Hepatocyte (in vitro differentiated cells): ENCODE data around the gene CECR2. TPM values are rescaled to one million over a fixed set of nuclear protein-coding genes. Genes with fewer than 3 reads are reported as not detected.

Source experiments
- DNase-seq: peaks from one replicate; pipeline ENCODE4 v3.0.0-alpha.2; 2016; ENCODE audit warnings: low spot score
- H2AFZ ChIP-seq: fragments of 200-600 bp; sonication (generic); 2 replicates; pipeline ENCODE4 v1.6.0; 2016; ENCODE audit warnings: antibody characterized with exemption, mild to moderate bottlenecking
- H3K27ac ChIP-seq: fragments of 200-600 bp; sonication (generic); 2 replicates; pipeline ENCODE4 v1.5.1; 2016; ENCODE audit warnings: mild to moderate bottlenecking
- H3K27me3 ChIP-seq: fragments of 200-600 bp; sonication (generic); 2 replicates; pipeline ENCODE4 v1.6.1; 2016
- H3K36me3 ChIP-seq: fragments of 200-600 bp; sonication (generic); replicated peaks from 2 replicates; pipeline ENCODE4 v1.5.1; 2016; ENCODE audit warnings: low read depth; ENCODE audit not compliant: insufficient read depth
- H3K4me1 ChIP-seq: fragments of 200-600 bp; sonication (generic); 2 replicates; pipeline ENCODE4 v1.5.1; 2016; ENCODE audit warnings: mild to moderate bottlenecking, moderate library complexity; ENCODE audit not compliant: insufficient read depth
- H3K4me2 ChIP-seq: fragments of 200-600 bp; sonication (generic); 2 replicates; pipeline ENCODE4 v1.6.0; 2016
- H3K4me3 ChIP-seq: fragments of 200-600 bp; sonication (generic); 2 replicates; pipeline ENCODE4 v1.5.1; 2016; ENCODE audit warnings: mild to moderate bottlenecking
- H3K79me2 ChIP-seq: fragments of 200-600 bp; sonication (generic); 2 replicates; pipeline ENCODE4 v1.6.0; 2017; ENCODE audit warnings: mild to moderate bottlenecking
- H3K9me2 ChIP-seq: fragments of 200-600 bp; sonication (generic); replicated peaks from 2 replicates; pipeline ENCODE4 v1.6.0; 2017; ENCODE audit warnings: mild to moderate bottlenecking; ENCODE audit not compliant: insufficient read depth
- H3K9me3 ChIP-seq: fragments of 200-600 bp; sonication (generic); 2 replicates; pipeline ENCODE4 v1.5.1; 2016; ENCODE audit warnings: low read depth, mild to moderate bottlenecking
- H4K20me1 ChIP-seq: fragments of 200-600 bp; sonication (generic); 2 replicates; pipeline ENCODE4 v1.6.0; 2016; ENCODE audit warnings: mild to moderate bottlenecking; ENCODE audit not compliant: insufficient read depth, poor library complexity, severe bottlenecking
- CTCF ChIP-seq: fragments of 200-600 bp; sonication (generic); IDR thresholded peaks from 2 replicates; pipeline ENCODE4 v1.5.1; 2016; ENCODE audit warnings: antibody characterized with exemption, mild to moderate bottlenecking; ENCODE audit not compliant: poor library complexity
- EZH2 ChIP-seq: fragments of 200-600 bp; sonication (generic); IDR thresholded peaks from 2 replicates; pipeline ENCODE4 v1.6.1; 2016; ENCODE audit warnings: antibody characterized with exemption, mild to moderate bottlenecking, borderline replicate concordance
- EZH2phosphoT487 ChIP-seq: fragments of 200-600 bp; sonication (generic); IDR thresholded peaks from one replicate; pipeline ENCODE4 v1.6.1; 2018; ENCODE audit warnings: antibody characterized with exemption, mild to moderate bottlenecking, low read depth, moderate library complexity; ENCODE audit not compliant: unreplicated experiment, severe bottlenecking
- WGBS: methylation state at CpG from one replicate; pipeline ENCODE4 v1.1.6; 2016; ENCODE audit warnings: low lambda C conversion rate; ENCODE audit errors: missing lambda C conversion rate; 5-methylcytosine and 5-hydroxymethylcytosine counted together
- polyA plus RNA-seq: library from polyadenylated mRNA; unstranded; fragments of >200 nt; fragmentation: Nextera tagmentation; extraction: Ambion mirVana; gene quantifications from 2 replicates; pipeline ENCODE4 v1.2.1, GENCODE V29; 2016
- total RNA-seq: library from RNA; depleted of rRNA; stranded (reverse); fragments of >200 nt; gene quantifications from 2 replicates; pipeline ENCODE4 v1.2.3, GENCODE V29; 2014

Gene CECR2
- total and polyA plus RNA-seq, 2 experiments from 2014 or later = 2.2 to 3.6 TPM

- no peak overlapping the region for H2AFZ ChIP-seq
- H3K27ac ChIP-seq = no peak overlapping the region
- H3K9me3 ChIP-seq = no peaks in the 10 kb centered on the region
- H3K9me2 ChIP-seq = no peaks in the 10 kb centered on the region
- H3K4me2 ChIP-seq = no peak overlapping the region
- peaks cover 5% of the 10 kb centered on the region for H3K4me1 ChIP-seq
- DNase-seq = no peak
- TF ChIP-seq EZH2 = no peak
- no peak for TF ChIP-seq CTCF
- no peak for TF ChIP-seq EZH2phosphoT487
- no peaks in the 10 kb centered on the region for H3K79me2 ChIP-seq
- no peak overlapping the region for H3K4me3 ChIP-seq
- no peaks in the 10 kb centered on the region for H4K20me1 ChIP-seq
- no peaks in the 10 kb centered on the region for H3K27me3 ChIP-seq
- 93% methylated on average over 10 of the region's 10 CpGs for WGBS
- H3K36me3 ChIP-seq = no peaks in the 10 kb centered on the region
Observed at GRCh38 chr22:17486719-17487118, 117.5 kb downstream of the CECR2 start.

GRCh38 chr22:17489101-17489500, 119.8 kb downstream of the CECR2 start:
- no peak overlapping the region for H3K4me3 ChIP-seq
- H3K27me3 ChIP-seq = no peaks in the 10 kb centered on the region
- no peaks in the 10 kb centered on the region for H4K20me1 ChIP-seq
- WGBS = 92% methylated on average over 6 of the region's 6 CpGs
- H3K27ac ChIP-seq = no peak overlapping the region
- H3K9me2 ChIP-seq = no peaks in the 10 kb centered on the region
- peaks cover 5% of the 10 kb centered on the region for H3K4me1 ChIP-seq
- no peaks in the 10 kb centered on the region for H3K36me3 ChIP-seq
- no peaks in the 10 kb centered on the region for H3K79me2 ChIP-seq
- no peaks in the 10 kb centered on the region for H3K9me3 ChIP-seq
- no peak for DNase-seq
- no peak overlapping the region for H3K4me2 ChIP-seq
- TF ChIP-seq EZH2 (no peak), CTCF (no peak), EZH2phosphoT487 (no peak)
- H2AFZ ChIP-seq = no peak overlapping the region

- H3K27me3 ChIP-seq = no peaks in the 10 kb centered on the region
- no peak overlapping the region for H3K27ac ChIP-seq
- no peaks in the 10 kb centered on the region for H3K9me3 ChIP-seq
- H2AFZ ChIP-seq = no peak overlapping the region
- no peaks in the 10 kb centered on the region for H3K79me2 ChIP-seq
- 88% methylated on average over 9 of the region's 9 CpGs for WGBS
- H3K4me1 ChIP-seq = no peaks in the 10 kb centered on the region
- no peaks in the 10 kb centered on the region for H4K20me1 ChIP-seq
- H3K4me2 ChIP-seq = no peak overlapping the region
- TF ChIP-seq EZH2 (no peak), CTCF (no peak), EZH2phosphoT487 (no peak)
- no peaks in the 10 kb centered on the region for H3K36me3 ChIP-seq
- DNase-seq = no peak
- no peaks in the 10 kb centered on the region for H3K9me2 ChIP-seq
- no peak overlapping the region for H3K4me3 ChIP-seq
Observed at GRCh38 chr22:17491090-17491640, 121.9 kb downstream of the CECR2 start.
